H9 (cell line): ENCODE measurements around the gene CPHXL2. TPM values are rescaled to one million over a fixed set of nuclear protein-coding genes. Genes with fewer than 3 reads are reported as not detected.
A peak's percentile ranks its signal among the peaks of the same experiment; 100 is the strongest.

Source experiments
- DNase-seq: peaks from one replicate; pipeline ENCODE4 v3.0.0-alpha.2; 2017
- H2AFZ ChIP-seq: one replicate; pipeline ENCODE4 v1.6.1; 2013; ENCODE audit warnings: mild to moderate bottlenecking, low read length, control low read depth, moderate library complexity
- H2AK5ac ChIP-seq: 2 replicates; pipeline ENCODE4 v1.6.1; 2013; ENCODE audit warnings: low read length, control low read depth, mixed read lengths; ENCODE audit not compliant: insufficient read length
- H2BK120ac ChIP-seq: one replicate; pipeline ENCODE4 v1.6.1; 2013; ENCODE audit warnings: low read depth, mild to moderate bottlenecking, low read length, control low read depth, inconsistent platforms; ENCODE audit not compliant: poor library complexity, severe bottlenecking
- H2BK12ac ChIP-seq: 2 replicates; pipeline ENCODE4 v1.6.1; 2013; ENCODE audit warnings: low read length, control low read depth, mixed read lengths, low read depth; ENCODE audit not compliant: insufficient read length
- H2BK15ac ChIP-seq: 2 replicates; pipeline ENCODE4 v1.6.1; 2013; ENCODE audit warnings: low read depth, low read length, control low read depth
- H2BK20ac ChIP-seq: one replicate; pipeline ENCODE4 v1.6.1; 2013; ENCODE audit warnings: low read depth, mild to moderate bottlenecking, low read length, control low read depth, inconsistent platforms; ENCODE audit not compliant: poor library complexity, severe bottlenecking
- H2BK5ac ChIP-seq: 2 replicates; pipeline ENCODE4 v1.6.1; 2013; ENCODE audit warnings: low read length, control low read depth, mixed read lengths; ENCODE audit not compliant: insufficient read length
- H3K14ac ChIP-seq: 2 replicates; pipeline ENCODE4 v1.6.1; 2013; ENCODE audit warnings: low read length, control low read depth; ENCODE audit not compliant: insufficient read depth
- H3K18ac ChIP-seq: 2 replicates; pipeline ENCODE4 v1.6.1; 2013; ENCODE audit warnings: low read depth, mild to moderate bottlenecking, mixed read lengths, low read length, control low read depth; ENCODE audit not compliant: insufficient read length
- H3K23ac ChIP-seq: 2 replicates; pipeline ENCODE4 v1.6.1; 2013; ENCODE audit warnings: low read length, control low read depth, mixed read lengths, low read depth; ENCODE audit not compliant: insufficient read length
- H3K23me2 ChIP-seq: 2 replicates; pipeline ENCODE4 v1.6.1; 2013; ENCODE audit warnings: low read depth, mild to moderate bottlenecking, mixed read lengths, low read length, control low read depth; ENCODE audit not compliant: insufficient read length, poor library complexity, severe bottlenecking
- H3K27ac ChIP-seq: 2 replicates; pipeline ENCODE4 v1.5.1; 2013; ENCODE audit warnings: low read length, control low read depth, mixed read lengths, low read depth; ENCODE audit not compliant: insufficient read length
- H3K27me3 ChIP-seq: 2 replicates; pipeline ENCODE4 v1.6.1; 2013; ENCODE audit warnings: low read length, control low read depth, inconsistent platforms; ENCODE audit not compliant: insufficient read depth
- H3K4ac ChIP-seq: 2 replicates; pipeline ENCODE4 v1.6.1; 2013; ENCODE audit warnings: low read depth, mild to moderate bottlenecking, control low read depth, inconsistent platforms, low read length, moderate library complexity
- H3K4me1 ChIP-seq: 2 replicates; pipeline ENCODE4 v1.6.1; 2013; ENCODE audit warnings: low read length, control low read depth, inconsistent platforms; ENCODE audit not compliant: insufficient read depth
- H3K4me2 ChIP-seq: 2 replicates; pipeline ENCODE4 v1.6.1; 2013; ENCODE audit warnings: low read length, control low read depth, mixed read lengths; ENCODE audit not compliant: insufficient read length, insufficient read depth
- H3K56ac ChIP-seq: 2 replicates; pipeline ENCODE4 v1.6.1; 2013; ENCODE audit warnings: low read depth, mild to moderate bottlenecking, mixed read lengths, low read length, control low read depth; ENCODE audit not compliant: insufficient read length
- H3K79me1 ChIP-seq: 2 replicates; pipeline ENCODE4 v1.6.1; 2013; ENCODE audit warnings: low read depth, mild to moderate bottlenecking, moderate library complexity, low read length, control low read depth, inconsistent platforms; ENCODE audit not compliant: insufficient read depth, poor library complexity, severe bottlenecking
- H3K79me2 ChIP-seq: 2 replicates; pipeline ENCODE4 v1.6.1; 2013; ENCODE audit warnings: low read length, control low read depth, inconsistent platforms; ENCODE audit not compliant: insufficient read depth
- H3K9ac ChIP-seq: 2 replicates; pipeline ENCODE4 v1.6.1; 2013; ENCODE audit warnings: low read length, control low read depth, mixed read lengths; ENCODE audit not compliant: insufficient read length; ENCODE audit errors: extremely low read depth
- H3K9me3 ChIP-seq: one replicate; pipeline ENCODE4 v1.6.1; 2013; ENCODE audit warnings: low read depth, low read length, inconsistent platforms; ENCODE audit not compliant: control insufficient read depth
- H3T11ph ChIP-seq: one replicate; pipeline ENCODE4 v1.6.1; 2013; ENCODE audit warnings: mild to moderate bottlenecking, low read length, control low read depth, inconsistent platforms
- H4K20me1 ChIP-seq: one replicate; pipeline ENCODE4 v1.6.1; 2013; ENCODE audit not compliant: control insufficient read depth, insufficient read length, insufficient read depth
- H4K5ac ChIP-seq: 2 replicates; pipeline ENCODE4 v1.6.1; 2013; ENCODE audit warnings: low read depth, mild to moderate bottlenecking, mixed read lengths, low read length, control low read depth; ENCODE audit not compliant: insufficient read length
- H4K8ac ChIP-seq: replicated peaks from 2 replicates; pipeline ENCODE4 v1.6.1; 2013; ENCODE audit warnings: low read length, control low read depth, mixed read lengths, low read depth; ENCODE audit not compliant: insufficient read length
- H4K91ac ChIP-seq: 2 replicates; pipeline ENCODE4 v1.6.1; 2013; ENCODE audit warnings: low read depth, mild to moderate bottlenecking, moderate library complexity, mixed read lengths, low read length, control low read depth; ENCODE audit not compliant: insufficient read length
- H3K27ac Mint-ChIP-seq, 3 experiments: 2 replicates in 2 of 3; 3 replicates in 1 of 3; pipeline ENCODE4 v1.8.0; 2020 to 2021; ENCODE audit warnings: mixed read lengths in 3 of 3, mild to moderate bottlenecking in 1 of 3, moderate library complexity in 1 of 3
- H3K27me3 Mint-ChIP-seq: 2 replicates; pipeline ENCODE4 v1.8.0; 2021; ENCODE audit warnings: low read depth, mild to moderate bottlenecking, moderate library complexity, mixed read lengths
- H3K36me3 Mint-ChIP-seq, 3 experiments: 2 replicates in 2 of 3; 3 replicates in 1 of 3; pipeline ENCODE4 v1.8.0; 2020 to 2021; ENCODE audit warnings: low read depth in 3 of 3, mixed read lengths in 3 of 3; ENCODE audit not compliant: insufficient read depth in 1 of 3
- H3K4me1 Mint-ChIP-seq, 2 experiments: 2 replicates each; pipeline ENCODE4 v1.8.0; 2020; ENCODE audit warnings: mixed read lengths in 2 of 2
- H3K4me3 Mint-ChIP-seq, 2 experiments: 2 replicates in 1 of 2; 3 replicates in 1 of 2; pipeline ENCODE4 v1.8.0; 2020 to 2021; ENCODE audit warnings: mild to moderate bottlenecking in 2 of 2, mixed read lengths in 2 of 2, moderate library complexity in 1 of 2
- H3K9me3 Mint-ChIP-seq, 2 experiments: 2 replicates in 1 of 2; 3 replicates in 1 of 2; pipeline ENCODE4 v1.8.0; 2020; ENCODE audit warnings: mild to moderate bottlenecking in 2 of 2, mixed read lengths in 2 of 2, moderate library complexity in 1 of 2
- WGBS: extraction: QIAGEN DNeasy Blood & Tissue Kit; methylation state at CpG from one replicate; pipeline ENCODE4 v1.1.7; 2013; ENCODE audit warnings: missing lambda C conversion rate, low lambda C conversion rate, mixed read lengths; ENCODE audit not compliant: insufficient read length; ENCODE audit errors: extremely low coverage; 5-methylcytosine and 5-hydroxymethylcytosine counted together
- total RNA-seq: library from RNA; stranded (reverse); gene quantifications from 2 replicates; pipeline ENCODE4 v1.2.1, GENCODE V29; 2021
- TF ChIP-seq, protein P1 (sequence below): fragments of 200-600 bp; sonication (generic); conservative IDR thresholded peaks from 3 replicates; pipeline ENCODE4 v1.8.0; 2021; ENCODE audit warnings: antibody characterized with exemption, mild to moderate bottlenecking

The CPHXL2 gene
- total RNA-seq, 1 experiment from 2014 or later, result not detected

GRCh38 chr16:75647492-75648264, 29.1 kb downstream of the CPHXL2 start, which contains the start of the genes KARS1 and TERF2IP:
Gene KARS1 (minus strand): TSS chr16:75647665. CDS start chr16:75647639, 26 bp downstream.
Gene TERF2IP (plus strand): TSS chr16:75647773. CDS start chr16:75647883, 110 bp downstream.
- TF ChIP-seq, protein P1, sequence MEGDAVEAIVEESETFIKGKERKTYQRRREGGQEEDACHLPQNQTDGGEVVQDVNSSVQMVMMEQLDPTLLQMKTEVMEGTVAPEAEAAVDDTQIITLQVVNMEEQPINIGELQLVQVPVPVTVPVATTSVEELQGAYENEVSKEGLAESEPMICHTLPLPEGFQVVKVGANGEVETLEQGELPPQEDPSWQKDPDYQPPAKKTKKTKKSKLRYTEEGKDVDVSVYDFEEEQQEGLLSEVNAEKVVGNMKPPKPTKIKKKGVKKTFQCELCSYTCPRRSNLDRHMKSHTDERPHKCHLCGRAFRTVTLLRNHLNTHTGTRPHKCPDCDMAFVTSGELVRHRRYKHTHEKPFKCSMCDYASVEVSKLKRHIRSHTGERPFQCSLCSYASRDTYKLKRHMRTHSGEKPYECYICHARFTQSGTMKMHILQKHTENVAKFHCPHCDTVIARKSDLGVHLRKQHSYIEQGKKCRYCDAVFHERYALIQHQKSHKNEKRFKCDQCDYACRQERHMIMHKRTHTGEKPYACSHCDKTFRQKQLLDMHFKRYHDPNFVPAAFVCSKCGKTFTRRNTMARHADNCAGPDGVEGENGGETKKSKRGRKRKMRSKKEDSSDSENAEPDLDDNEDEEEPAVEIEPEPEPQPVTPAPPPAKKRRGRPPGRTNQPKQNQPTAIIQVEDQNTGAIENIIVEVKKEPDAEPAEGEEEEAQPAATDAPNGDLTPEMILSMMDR, result no peak
- Histone ChIP-seq H2BK20ac (no peak within 1 kb of the TSS), H2AFZ (peak within 1 kb of the TSS; percentile 60), H2BK15ac (no peak within 1 kb of the TSS), H4K8ac (no peak within 1 kb of the TSS), H3K4me1 (no peaks in the 10 kb centered on the region), H4K91ac (no peak within 1 kb of the TSS), H2BK120ac (no peak within 1 kb of the TSS), H2BK12ac (no peak within 1 kb of the TSS), H3K14ac (peak within 1 kb of the TSS; percentile 85), H2BK5ac (peak within 1 kb of the TSS; percentile 23), H4K20me1 (no peaks in the 10 kb centered on the region), H3K4me2 (peak within 1 kb of the TSS; percentile 99), H4K5ac (no peak within 1 kb of the TSS), H3K79me1 (no peaks in the 10 kb centered on the region), H3K56ac (no peak within 1 kb of the TSS), H3T11ph (no peak within 1 kb of the TSS), H3K27ac (peak within 1 kb of the TSS; percentile 32), H2AK5ac (no peak within 1 kb of the TSS), H3K9ac (peak within 1 kb of the TSS; percentile 96), H3K18ac (peak within 1 kb of the TSS; percentile 86), H3K9me3 (no peaks in the 10 kb centered on the region), H3K79me2 (peaks cover 38% of the 10 kb centered on the region), H3K4ac (no peak within 1 kb of the TSS), H3K23ac (no peak within 1 kb of the TSS), H3K23me2 (peaks cover 4% of the 10 kb centered on the region), H3K27me3 (no peaks in the 10 kb centered on the region)
- Mint-ChIP-seq H3K27me3 (no peaks in the 10 kb centered on the region), H3K4me1 (peaks cover 23 to 28% of the 10 kb centered on the region in 2 experiments), H3K9me3 (no peaks in the 10 kb centered on the region; a peak in 1 of 5 replicates), H3K4me3 (peak within 1 kb of the TSS; percentile 95 to 98), H3K36me3 (peaks cover 19 to 33% (median 24%) of the 10 kb centered on the region in 3 experiments; a peak in 6 of 7 replicates), H3K27ac (peak within 1 kb of the TSS; percentile 98 to 99 (median 99))
- no CpG with 5 or more reads among the region's 76 CpGs for WGBS
- DNase-seq, result peak; percentile 95
